GM12878 (cell line): ENCODE measurements around the gene NPR3. TPM values are rescaled to one million over a fixed set of nuclear protein-coding genes. Genes with fewer than 3 reads are reported as not detected.

ENCODE experiments used
- ATAC-seq: fragments of 200-7000 bp; cut with Tn5 transposase; 3 replicates; pipeline ENCODE4 v1.9.1; 2020; ENCODE audit warnings: mild to moderate bottlenecking, moderate library complexity
- BruUV-seq: library from RNA; stranded (reverse); fragments of 400-500 nt; replicated peaks from 2 replicates; lab custom pipeline; 2021; lab: Mats Ljungman, UMichigan
- CTCF ChIA-PET: fragments of 300-600 bp; sonication (Branson Sonifier 250); formaldehyde crosslinking; extraction: SDS; loops from one replicate; lab custom pipeline; 2021; ENCODE audit warnings: inconsistent platforms; lab: Yijun Ruan, JAX
- POLR2A ChIA-PET: fragments of 350-600 bp; formaldehyde crosslinking; extraction: SDS; loops from one replicate; lab custom pipeline; 2021; ENCODE audit warnings: inconsistent platforms; lab: Charles Lee
- RAD21 ChIA-PET: fragments of 300-600 bp; sonication (Branson Sonifier 250); formaldehyde crosslinking; loops from one replicate; lab custom pipeline; 2023; ENCODE audit warnings: antibody characterized with exemption; ENCODE audit not compliant: unreplicated experiment; lab: Charles Lee
- SMC1A ChIA-PET: fragments of 300-600 bp; sonication (Branson Sonifier 250); formaldehyde crosslinking; loops from one replicate; lab custom pipeline; 2023; ENCODE audit not compliant: unreplicated experiment, uncharacterized antibody; lab: Charles Lee
- DNase-seq: peaks from one replicate; pipeline ENCODE4 v3.0.0-alpha.2; 2011; ENCODE audit warnings: low read depth, low spot score
- FAIRE-seq: peaks from 3 replicates; lab custom pipeline; 2011; peaks lifted over from hg19 to GRCh38; lab: Jason Lieb, UNC
- H2AFZ ChIP-seq: 2 replicates; pipeline ENCODE4 v1.6.0; 2011; ENCODE audit warnings: low read depth, low read length, control low read depth; ENCODE audit not compliant: control insufficient read depth
- H3K27ac ChIP-seq: 2 replicates; pipeline ENCODE4 v1.5.1; 2011; ENCODE audit warnings: control low read depth; ENCODE audit not compliant: control insufficient read depth, insufficient read depth
- H3K27me3 ChIP-seq, 2 experiments: replicated peaks in 1 of 2; 2 replicates each; pipeline versions ENCODE4 v1.6.0 to v1.6.1; 2011; ENCODE audit warnings: low read length in 1 of 2; ENCODE audit not compliant: control insufficient read depth in 2 of 2, insufficient read depth in 2 of 2
- H3K36me3 ChIP-seq, 2 experiments: 2 replicates each; pipeline ENCODE4 v1.5.1; 2011; ENCODE audit warnings: low read length in 1 of 2; ENCODE audit not compliant: control insufficient read depth in 2 of 2, insufficient read depth in 2 of 2
- H3K4me1 ChIP-seq: 2 replicates; pipeline ENCODE4 v1.6.1; 2011; ENCODE audit warnings: mild to moderate bottlenecking, low read length, moderate library complexity, mixed read lengths; ENCODE audit not compliant: control insufficient read depth, insufficient read depth
- H3K4me2 ChIP-seq: 2 replicates; pipeline ENCODE4 v1.6.0; 2011; ENCODE audit warnings: control low read depth; ENCODE audit not compliant: control insufficient read depth, insufficient read depth
- H3K4me3 ChIP-seq: fragments of 200-600 bp; sonication (generic); 2 replicates; pipeline ENCODE4 v1.5.1; 2016
- H3K79me2 ChIP-seq: 2 replicates; pipeline ENCODE4 v1.6.0; 2011; ENCODE audit warnings: low read length; ENCODE audit not compliant: control insufficient read depth, insufficient read depth
- H3K9ac ChIP-seq: 2 replicates; pipeline ENCODE4 v1.8.0; 2011; ENCODE audit warnings: low read length, control low read depth, mixed read lengths; ENCODE audit not compliant: control insufficient read depth, insufficient read depth
- H3K9me3 ChIP-seq: replicated peaks from 3 replicates; pipeline ENCODE4 v1.5.1; 2011; ENCODE audit warnings: mild to moderate bottlenecking, low read length; ENCODE audit not compliant: control insufficient read depth, insufficient read depth
- H4K20me1 ChIP-seq: 2 replicates; pipeline ENCODE4 v1.6.0; 2011; ENCODE audit not compliant: control insufficient read depth, insufficient read depth
- ASH2L ChIP-seq: fragments of 300-600, 200-600 bp; sonication (generic); IDR thresholded peaks from 2 replicates; pipeline ENCODE4 v1.6.1; 2017; ENCODE audit warnings: low read depth, mild to moderate bottlenecking, borderline replicate concordance
- PAX5 ChIP-seq: IDR thresholded peaks from 2 replicates; pipeline ENCODE4 v1.6.1; 2011; ENCODE audit warnings: low read depth, low read length, borderline replicate concordance
- SMAD5 ChIP-seq: IDR thresholded peaks from 2 replicates; pipeline ENCODE4 v1.6.1; 2016; ENCODE audit warnings: antibody characterized with exemption, low read depth
- SUZ12 ChIP-seq: fragments of 200-600 bp; sonication (generic); IDR thresholded peaks from one replicate; pipeline ENCODE4 v1.6.1; 2018; ENCODE audit warnings: antibody characterized with exemption, mild to moderate bottlenecking; ENCODE audit not compliant: unreplicated experiment
- ZNF687 ChIP-seq: fragments of 450-650 bp; IDR thresholded peaks from 2 replicates; pipeline ENCODE4 v1.6.1; 2017; ENCODE audit warnings: mild to moderate bottlenecking, moderate library complexity
- WGBS: methylation state at CpG from one replicate; pipeline ENCODE4 v1.1.6; 2016; ENCODE audit warnings: low lambda C conversion rate; ENCODE audit not compliant: insufficient replicate concordance, insufficient coverage; ENCODE audit errors: missing lambda C conversion rate; 5-methylcytosine and 5-hydroxymethylcytosine counted together
- in situ Hi-C: fragments of 300-500 bp; cut with MboI; formaldehyde crosslinking; loops from 9 replicates; pipeline ENCODE4 v1.14.3; 2018; ENCODE audit warnings: mixed read lengths
- intact Hi-C: fragments of 100-400 bp; cut with micrococcal nuclease; formaldehyde crosslinking; loops from one replicate; pipeline ENCODE4 v1.14.2; 2022; ENCODE audit not compliant: unreplicated experiment
- polyA plus RNA-seq, 11 experiments: library from polyadenylated mRNA; depleted of rRNA in 4 of 11; unstranded in 6 of 11; stranded (reverse) in 5 of 11; fragments of >200 nt; fragmentation: Nextera tagmentation in 4 of 11; fragmentation: Illumina TruSeq in 1 of 11; extraction: Ambion mirVana in 4 of 11; extraction: Trizol in 1 of 11; gene quantifications; 1 replicate in 1 of 11; 2 replicates in 10 of 11; pipeline versions ENCODE4 v1.2.1 to v1.2.3, GENCODE V29; 2011 to 2016; ENCODE audit warnings: inconsistent platforms in 2 of 11, missing spikeins in 2 of 11, low read depth in 1 of 11
- total RNA-seq, 4 experiments: library from RNA; depleted of rRNA in 3 of 4; stranded (reverse); fragments of >200 nt in 3 of 4; fragmentation: Illumina TruSeq in 1 of 4; extraction: Trizol in 1 of 4; gene quantifications; 2 replicates each; pipeline versions ENCODE4 v1.2.1 to v1.2.3, GENCODE V29; 2013 to 2021

NPR3 gene
- total and polyA plus RNA-seq, 10 of the 15 experiments (the other 5 are each of a cell fraction or from before 2014, with no cell fraction given) = 0.01 to 0.37 (median 0.14) TPM; not detected in 7

GRCh38 chr5:32713770-32714381 is 2.8 kb downstream of the NPR3 start:
- ChIA-PET RAD21 (no interaction called here), POLR2A (no interaction called here), SMC1A (no interaction called here), CTCF (no interaction called here)
- DNase-seq = no peak
- Histone ChIP-seq H2AFZ (no peak overlapping the region), H3K9ac (no peak overlapping the region), H3K27me3 (peaks cover 12 to 30% of the 10 kb centered on the region in 2 experiments), H3K4me3 (no peak overlapping the region), H3K27ac (no peak overlapping the region), H3K79me2 (no peaks in the 10 kb centered on the region), H3K4me2 (no peak overlapping the region), H4K20me1 (no peaks in the 10 kb centered on the region), H3K9me3 (no peaks in the 10 kb centered on the region; the same call in 2 of the 3 replicates), H3K36me3 (no peaks in the 10 kb centered on the region), H3K4me1 (0 out of 2 replicates have a peak, but pooled peaks cover 4% of the 10 kb centered on the region)
- no TSS peak for BruUV-seq
- intact Hi-C loops = no loop called here
- FAIRE-seq = no peak
- whole genome bisulfite sequencing = 27% methylated on average over 37 of the region's 37 CpGs
- no peak for TF ChIP-seq PAX5
- TF ChIP-seq SMAD5 = no peak
- no peak for TF ChIP-seq ZNF687
- TF ChIP-seq SUZ12 = no peak
- TF ChIP-seq ASH2L = no peak
- no peak for ATAC-seq
- in situ Hi-C loops = loop anchor here (10.0 kb wide), 1 partner anchor 701 kb away; no protein-coding TSS in a partner anchor
